GM19193 (cell line): ENCODE data around the gene OR5B2.

Source experiments
- POLR2A ChIP-seq: IDR thresholded peaks from 4 replicates; pipeline ENCODE4 v1.6.1; 2011; ENCODE audit not compliant: insufficient read depth, insufficient read length; ENCODE audit errors: extremely low read depth

Gene OR5B2

GRCh38 chr11:58428021-58428420 lies at the start of gene OR5B2:
OR5B2 (minus strand) TSS chr11:58428121; CDS start chr11:58423261, 4,860 bp downstream.
- no peak for TF ChIP-seq POLR2A

DNA sequence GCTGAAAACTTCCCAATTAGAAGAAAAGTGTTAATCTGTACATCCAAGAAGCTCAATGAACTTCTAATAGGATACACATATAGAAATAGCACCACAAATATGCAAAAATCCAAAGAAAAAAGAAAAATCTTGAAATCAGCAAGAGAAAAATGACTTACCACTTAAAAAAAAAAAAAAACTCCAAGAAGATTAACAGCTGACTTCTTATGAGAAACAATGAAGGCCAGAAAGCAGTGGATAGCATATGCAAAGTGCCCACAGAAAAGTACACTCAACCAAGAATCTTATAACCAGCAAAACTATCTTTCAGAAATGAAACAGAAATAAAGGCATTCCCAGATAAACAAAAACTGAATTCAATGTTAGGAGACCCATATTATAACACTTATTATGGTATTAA lies 44.0 kb upstream of the OR5B2 start:
- TF ChIP-seq POLR2A: no peak

DNA sequence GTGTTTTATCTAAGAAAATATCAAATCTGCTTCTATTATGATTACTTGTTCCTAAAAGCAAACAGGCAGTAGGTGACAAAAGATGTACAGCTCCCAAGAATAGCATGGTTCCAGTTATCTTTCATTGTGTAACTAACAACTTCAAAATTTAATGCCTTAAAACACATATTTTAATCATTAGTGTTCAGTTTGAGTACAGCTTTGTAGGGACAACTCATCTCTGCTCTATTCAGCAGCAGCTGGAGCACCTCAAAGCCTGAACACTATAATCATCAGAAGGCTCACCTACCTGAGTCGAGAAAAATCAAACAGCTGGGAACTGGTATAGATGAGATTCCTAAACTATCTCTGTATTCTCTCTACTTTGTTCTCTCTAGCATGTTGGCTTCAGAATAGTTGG lies 38.4 kb upstream of the OR5B2 start:
- TF ChIP-seq POLR2A: no peak

DNA sequence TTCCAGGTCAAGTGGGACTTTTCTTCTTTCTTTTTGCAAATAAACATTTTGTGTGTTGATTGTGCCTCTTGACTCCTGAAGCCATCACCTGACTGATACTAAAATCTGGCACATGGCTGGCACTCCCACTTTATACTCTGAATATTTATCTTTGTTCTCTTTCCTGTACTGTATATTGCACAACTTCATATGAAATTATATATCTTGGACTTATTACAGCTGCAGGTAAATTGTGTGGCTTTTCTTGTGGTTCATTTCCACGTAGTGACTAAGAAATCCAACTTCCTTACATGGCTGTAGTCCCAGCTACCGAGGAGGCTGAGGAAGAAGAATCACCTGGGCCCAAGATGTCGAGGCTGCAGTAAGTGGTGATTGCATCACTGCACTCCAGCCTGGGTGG lies 37.8 kb upstream of the OR5B2 start:
- no peak for TF ChIP-seq POLR2A

- TF ChIP-seq POLR2A: no peak
Observed at GRCh38 chr11:58451585-58451984, 23.7 kb upstream of the OR5B2 start.

DNA sequence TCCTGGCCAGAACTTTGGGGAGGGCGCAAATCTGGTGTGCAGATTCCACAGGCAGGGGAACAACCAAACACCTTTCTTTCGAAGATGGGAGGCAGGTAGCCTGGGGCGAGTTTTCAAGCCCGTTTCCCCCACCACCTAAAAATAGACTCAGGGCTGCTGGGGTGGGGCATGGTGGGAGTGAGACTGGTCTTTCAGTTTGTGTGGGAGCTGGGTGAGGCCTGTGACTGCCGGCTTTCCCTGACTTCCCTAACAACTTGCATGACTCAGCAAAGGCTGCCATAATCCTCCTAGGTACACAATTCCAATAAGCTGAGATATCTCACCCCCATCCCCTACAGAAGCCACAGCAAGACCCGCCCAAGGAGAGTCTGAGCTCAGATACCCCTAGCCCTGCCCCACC lies 18.4 kb upstream of the OR5B2 start:
- TF ChIP-seq POLR2A: no peak

GRCh38 chr11:58444300-58444699 lies 16.4 kb upstream of the OR5B2 start:
- TF ChIP-seq POLR2A: no peak

GRCh38 chr11:58442136-58442535 lies 14.2 kb upstream of the OR5B2 start, which contains the start of gene OR5B12:
OR5B12 (minus strand) TSS chr11:58442236; CDS start chr11:58440151, 2,085 bp downstream.
- TF ChIP-seq POLR2A: no peak

GRCh38 chr11:58438486-58438885 lies 10.6 kb upstream of the OR5B2 start:
- no peak for TF ChIP-seq POLR2A

DNA sequence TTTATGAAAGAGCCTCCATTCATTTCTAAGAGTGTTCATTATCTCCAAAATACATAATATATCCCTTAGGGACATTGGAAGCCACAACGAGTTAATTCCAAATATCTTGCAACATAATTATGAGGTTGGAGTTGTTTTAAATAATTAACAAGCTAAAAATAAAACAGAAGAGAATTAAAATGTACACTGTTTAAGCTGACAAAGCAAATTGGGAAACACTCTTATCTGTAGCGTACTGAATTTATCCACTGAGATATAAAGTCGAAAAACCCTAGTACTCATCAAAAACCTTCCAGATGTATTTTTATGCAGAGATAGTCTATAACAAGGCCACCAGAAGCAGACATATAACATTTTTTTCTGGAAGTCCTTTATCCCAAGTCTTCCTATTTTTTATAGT lies 6.3 kb upstream of the OR5B2 start:
- TF ChIP-seq POLR2A: no peak

DNA sequence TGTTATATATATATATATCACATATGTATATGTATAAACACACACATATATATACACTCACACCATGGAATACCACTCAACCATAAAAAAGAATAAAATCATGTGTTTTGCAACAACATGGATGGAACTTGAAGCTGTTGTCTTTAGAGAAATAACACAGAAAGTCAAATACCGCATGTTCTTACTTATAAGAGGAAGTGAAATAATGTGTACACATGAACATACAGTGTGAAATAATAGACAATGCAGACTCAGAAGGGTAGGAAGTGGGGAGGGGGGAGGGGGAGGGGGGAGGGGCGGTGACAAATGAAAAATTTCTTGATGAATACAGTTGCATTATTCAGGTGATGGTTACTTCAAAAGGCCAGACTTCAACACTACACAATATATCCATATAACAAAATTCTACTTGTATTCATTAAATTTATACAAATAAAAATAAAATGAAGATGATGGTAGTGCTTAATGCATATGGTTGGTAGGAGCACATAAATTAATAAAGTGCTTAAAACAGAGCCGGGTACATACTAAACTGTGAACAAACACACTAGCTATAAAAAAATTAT lies 5.8 kb upstream of the OR5B2 start:
- no peak for TF ChIP-seq POLR2A

- TF ChIP-seq POLR2A: no peak
Observed at GRCh38 chr11:58429273-58429672, 1.4 kb upstream of the OR5B2 start.

DNA sequence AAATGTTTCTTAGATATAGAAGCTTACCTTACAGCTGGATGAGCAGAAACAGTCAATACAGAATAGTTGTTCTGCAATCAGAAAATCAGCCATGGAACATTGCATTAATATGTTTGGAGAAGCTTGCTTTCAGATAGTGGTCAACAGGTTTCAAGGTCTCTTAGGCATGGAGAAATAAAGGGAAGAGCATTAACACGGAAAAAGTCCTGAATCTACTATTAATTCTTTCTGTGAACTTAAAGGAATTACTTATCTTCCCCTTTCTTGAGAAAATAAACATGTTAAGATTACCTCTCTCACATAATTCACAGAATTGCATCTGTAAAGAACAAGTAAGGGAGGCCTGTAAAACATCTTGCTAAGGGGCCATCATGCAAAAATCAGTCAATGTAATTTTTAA lies 21.1 kb downstream of the OR5B2 start, which contains the start of gene OR5B3:
Gene OR5B3, minus strand, starts transcription at position 101 of the 400 bp plus-strand sequence. CDS start 3,465 bp downstream, outside the sequence.
- no peak for TF ChIP-seq POLR2A

- no peak for TF ChIP-seq POLR2A
Observed at GRCh38 chr11:58395581-58395980, 32.3 kb downstream of the OR5B2 start.

DNA sequence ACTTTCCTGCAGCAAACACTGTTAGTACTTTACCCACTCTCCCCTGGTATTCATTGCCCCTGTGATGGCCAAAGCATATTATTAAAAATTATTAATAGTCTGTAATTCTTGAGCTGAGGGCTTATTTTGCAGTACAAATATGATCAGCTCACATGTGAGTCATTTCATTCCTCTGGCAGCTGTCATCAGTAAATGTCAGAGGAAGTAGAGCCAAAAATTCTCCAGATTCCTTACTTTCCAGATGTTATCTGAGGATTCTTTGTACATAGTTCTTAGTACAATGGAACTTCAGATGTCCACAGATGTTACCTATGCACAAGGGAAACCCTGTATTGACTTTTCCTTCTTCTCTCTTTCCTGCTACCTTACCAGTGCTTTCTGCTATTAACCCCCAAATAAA lies 33.7 kb downstream of the OR5B2 start:
- TF ChIP-seq POLR2A: no peak

- no peak for TF ChIP-seq POLR2A
Observed at GRCh38 chr11:58392746-58393145, 35.2 kb downstream of the OR5B2 start.

DNA sequence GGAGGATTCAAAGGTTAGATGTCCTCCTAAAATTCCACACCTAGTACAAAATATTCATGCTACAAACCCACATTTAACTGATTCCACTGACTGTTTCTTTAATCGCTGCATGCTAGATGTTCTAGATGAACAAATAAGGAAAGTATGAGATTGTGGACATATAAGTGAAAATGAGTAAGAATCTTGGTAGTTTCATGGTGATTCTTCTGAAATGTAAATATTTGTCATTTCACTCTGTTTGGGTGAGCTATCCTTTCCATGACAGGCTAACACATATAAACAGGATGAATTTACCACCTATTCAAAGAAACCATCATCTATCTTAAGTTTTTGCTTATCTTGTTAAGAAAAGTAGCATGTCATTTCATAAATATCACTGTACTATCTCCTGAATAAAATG lies 36.0 kb downstream of the OR5B2 start:
- no peak for TF ChIP-seq POLR2A

DNA sequence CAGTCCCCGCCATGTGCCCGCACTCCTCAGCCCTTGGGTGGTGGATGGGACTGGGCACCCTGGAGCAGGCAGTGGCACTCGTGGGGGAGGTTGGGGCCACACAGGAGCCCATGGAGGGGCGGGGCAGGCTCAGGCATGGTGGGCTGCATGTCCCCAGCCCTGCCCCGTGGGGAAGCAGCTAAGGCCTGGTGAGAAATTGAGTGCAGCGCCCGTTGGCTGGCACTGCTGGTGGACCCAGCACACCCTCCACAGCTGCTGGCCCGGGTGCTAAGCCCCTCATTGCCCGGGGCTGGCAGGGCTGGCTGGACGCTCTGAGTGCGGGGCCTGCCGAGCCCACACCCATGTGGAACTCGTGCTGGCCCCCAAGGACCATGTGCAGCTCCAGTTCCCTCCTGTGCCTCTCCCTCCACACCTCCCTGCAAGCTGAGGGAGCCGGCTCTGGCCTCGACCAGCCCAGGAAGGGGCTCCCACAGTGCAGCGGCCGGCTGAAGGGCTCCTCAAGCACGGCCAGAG lies 37.3 kb downstream of the OR5B2 start:
- no peak for TF ChIP-seq POLR2A
